Jurkat, Clone E6-1 (cell line): ENCODE data around the gene SPATS2L.

Experiments used
- DNase-seq: peaks from one replicate; pipeline ENCODE4 v3.0.0-alpha.2; 2011; ENCODE audit warnings: low read depth, low spot score
- H3K4me3 ChIP-seq: 2 replicates; pipeline ENCODE4 v1.5.1; 2011; ENCODE audit warnings: mild to moderate bottlenecking, low read length, control low read depth, moderate library complexity

SPATS2L gene

GRCh38 chr2:200509235-200509611, 202.7 kb downstream of the SPATS2L start:
- no peak for DNase-seq
- H3K4me3 ChIP-seq = peak overlapping the region; percentile 63

GRCh38 chr2:200509612-200510433, 203.3 kb downstream of the SPATS2L start, which contains the start of gene KCTD18:
KCTD18 (minus strand) TSS chr2:200510068; CDS start chr2:200507016, 3,052 bp downstream.
- peak within 1 kb of the TSS; percentile 63 for H3K4me3 ChIP-seq
- peak; percentile 59 for DNase-seq

GRCh38 chr2:200515155-200515554, 208.7 kb downstream of the SPATS2L start:
- H3K4me3 ChIP-seq = no peak overlapping the region
- DNase-seq = peak; percentile 60

- no peak overlapping the region for H3K4me3 ChIP-seq
- no peak for DNase-seq
Observed at GRCh38 chr2:200523158-200523557, 216.7 kb downstream of the SPATS2L start.

GRCh38 chr2:200523604-200524003, 217.1 kb downstream of the SPATS2L start:
- no peak for DNase-seq
- no peak overlapping the region for H3K4me3 ChIP-seq

GRCh38 chr2:200525066-200525465, 218.6 kb downstream of the SPATS2L start:
- no peak for DNase-seq
- no peak overlapping the region for H3K4me3 ChIP-seq

GRCh38 chr2:200525551-200525881, 219.0 kb downstream of the SPATS2L start:
- DNase-seq = no peak
- H3K4me3 ChIP-seq = peak overlapping the region; percentile 91

GRCh38 chr2:200525882-200526651, 219.6 kb downstream of the SPATS2L start, which contains the start of gene SGO2:
SGO2 (plus strand) TSS chr2:200526207; CDS start chr2:200532976, 6,769 bp downstream.
- peak; percentile 96 for DNase-seq
- peak within 1 kb of the TSS; percentile 91 for H3K4me3 ChIP-seq

- DNase-seq = no peak
- H3K4me3 ChIP-seq = no peak overlapping the region
Observed at GRCh38 chr2:200528228-200528627, 221.7 kb downstream of the SPATS2L start.
